Neuronal stem cell (in vitro differentiated cells): ENCODE data around the gene LRRC42.
"Not testable (repeated sequence)": the region's sequence is repeated elsewhere in the genome, so short reads cannot be mapped to it uniquely, and the experiment has no call there.

ENCODE experiments used
- DNase-seq: peaks from one replicate; pipeline ENCODE4 v3.0.0-alpha.2; 2013; ENCODE audit warnings: low spot score
- H2AFZ ChIP-seq: one replicate; pipeline ENCODE4 v1.6.1; 2013; ENCODE audit warnings: mild to moderate bottlenecking, low read length, inconsistent platforms
- H2AK5ac ChIP-seq: 2 replicates; pipeline ENCODE4 v1.6.1; 2013; ENCODE audit warnings: low read depth, mild to moderate bottlenecking, inconsistent platforms, low read length, moderate library complexity, mixed read lengths
- H2BK120ac ChIP-seq: 2 replicates; pipeline ENCODE4 v1.6.1; 2013; ENCODE audit warnings: low read depth, mild to moderate bottlenecking, inconsistent platforms, low read length, moderate library complexity, mixed read lengths
- H2BK12ac ChIP-seq: one replicate; pipeline ENCODE4 v1.6.1; 2013; ENCODE audit warnings: low read length, inconsistent platforms
- H2BK15ac ChIP-seq: 2 replicates; pipeline ENCODE4 v1.6.1; 2013; ENCODE audit warnings: mild to moderate bottlenecking, low read length, inconsistent platforms, mixed read lengths
- H2BK5ac ChIP-seq: one replicate; pipeline ENCODE4 v1.6.1; 2013; ENCODE audit warnings: inconsistent platforms, mild to moderate bottlenecking, low read length, moderate library complexity
- H3K14ac ChIP-seq: one replicate; pipeline ENCODE4 v1.6.1; 2013; ENCODE audit warnings: low read length, inconsistent platforms
- H3K18ac ChIP-seq: 2 replicates; pipeline ENCODE4 v1.6.1; 2013; ENCODE audit warnings: low read length, inconsistent platforms
- H3K23ac ChIP-seq: 2 replicates; pipeline ENCODE4 v1.6.1; 2013; ENCODE audit warnings: low read depth, mild to moderate bottlenecking, mixed read lengths, low read length, inconsistent platforms; ENCODE audit not compliant: poor library complexity
- H3K27ac ChIP-seq: replicated peaks from 3 replicates; pipeline ENCODE4 v1.5.1; 2013; ENCODE audit warnings: low read length, inconsistent platforms
- H3K27me3 ChIP-seq, 3 experiments: 2 replicates each; pipeline ENCODE4 v1.6.1; 2013; ENCODE audit warnings: low read length in 3 of 3, mild to moderate bottlenecking in 2 of 3, inconsistent platforms in 1 of 3, low read depth in 1 of 3, mixed read lengths in 1 of 3, moderate library complexity in 1 of 3; ENCODE audit not compliant: control insufficient read depth in 3 of 3, insufficient read depth in 3 of 3
- H3K36me3 ChIP-seq, 2 donors: replicated peaks in 1 of 2; 2 replicates each; pipeline ENCODE4 v1.6.1; 2013; ENCODE audit warnings: low read length in 2 of 2; ENCODE audit not compliant: control insufficient read depth in 2 of 2, insufficient read depth in 2 of 2
- H3K4ac ChIP-seq: 2 replicates; pipeline ENCODE4 v1.6.1; 2013; ENCODE audit warnings: inconsistent platforms, mild to moderate bottlenecking, low read length, moderate library complexity
- H3K4me1 ChIP-seq, 2 donors: 1 replicate in 1 of 2; 2 replicates in 1 of 2; pipeline ENCODE4 v1.6.1; 2013; ENCODE audit warnings: low read length in 2 of 2, low read depth in 1 of 2; ENCODE audit not compliant: control insufficient read depth in 2 of 2, insufficient read depth in 1 of 2
- H3K4me2 ChIP-seq: one replicate; pipeline ENCODE4 v1.6.1; 2013; ENCODE audit warnings: mild to moderate bottlenecking, low read length, inconsistent platforms; ENCODE audit not compliant: insufficient read depth, poor library complexity, severe bottlenecking
- H3K4me3 ChIP-seq, 2 donors: 2 replicates each; pipeline ENCODE4 v1.5.1; 2013; ENCODE audit warnings: low read length in 2 of 2, mild to moderate bottlenecking in 2 of 2, inconsistent platforms in 1 of 2, moderate library complexity in 1 of 2
- H3K79me1 ChIP-seq: one replicate; pipeline ENCODE4 v1.6.1; 2013; ENCODE audit warnings: low read depth, mild to moderate bottlenecking, inconsistent platforms, low read length, moderate library complexity
- H3K9ac ChIP-seq: one replicate; pipeline ENCODE4 v1.6.1; 2013; ENCODE audit warnings: mild to moderate bottlenecking, low read depth, low read length, inconsistent platforms; ENCODE audit not compliant: poor library complexity
- H3K9me3 ChIP-seq, 2 donors: replicated peaks in 1 of 2; 2 replicates each; pipeline versions ENCODE3 to v1.6.1; 2013; ENCODE audit warnings: low read length in 2 of 2, mild to moderate bottlenecking in 2 of 2, inconsistent platforms in 1 of 2, low read depth in 1 of 2, mixed read lengths in 1 of 2, moderate library complexity in 1 of 2; ENCODE audit not compliant: control insufficient read depth in 2 of 2, insufficient read depth in 1 of 2
- H4K8ac ChIP-seq: one replicate; pipeline ENCODE4 v1.6.1; 2013; ENCODE audit warnings: low read depth, mild to moderate bottlenecking, inconsistent platforms, low read length, moderate library complexity
- H4K91ac ChIP-seq: one replicate; pipeline ENCODE4 v1.6.1; 2013; ENCODE audit warnings: low read length, low read depth, mild to moderate bottlenecking, inconsistent platforms; ENCODE audit not compliant: poor library complexity
- WGBS, 2 donors: extraction: QIAGEN DNeasy Blood & Tissue Kit; methylation state at CpG; one replicate each; pipeline ENCODE4 v1.1.7; 2013; ENCODE audit warnings: missing lambda C conversion rate in 2 of 2, mixed read lengths in 1 of 2; ENCODE audit not compliant: insufficient read length in 2 of 2, insufficient replicate concordance in 1 of 2; ENCODE audit errors: extremely low coverage in 2 of 2; 5-methylcytosine and 5-hydroxymethylcytosine counted together

The LRRC42 gene

DNA sequence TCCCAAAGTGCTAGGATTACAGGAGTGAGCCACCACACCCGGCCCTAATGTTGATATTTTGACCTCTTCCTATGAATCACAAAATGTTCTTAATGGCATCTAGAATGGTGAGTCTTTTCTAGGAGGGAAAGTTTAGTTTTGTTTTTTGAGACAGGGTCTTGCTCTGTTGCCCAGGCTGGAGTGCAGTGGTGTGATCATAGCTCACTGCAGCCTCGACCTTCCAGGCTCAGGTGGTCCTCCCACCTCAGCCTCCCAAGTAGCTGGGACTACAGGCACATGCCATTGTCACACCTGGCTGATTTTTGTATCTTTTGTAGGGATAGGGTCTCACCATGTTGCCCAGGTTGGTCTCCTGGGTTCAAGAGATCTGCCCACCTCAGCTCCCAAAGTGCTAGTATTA, 23.2 kb downstream of the LRRC42 start:
- H3K18ac ChIP-seq, H4K8ac ChIP-seq, H3K4me2 ChIP-seq, H2BK12ac ChIP-seq, H3K4ac ChIP-seq, H3K4me3 ChIP-seq, H2AFZ ChIP-seq, H3K23ac ChIP-seq, H3K27ac ChIP-seq, H3K14ac ChIP-seq, H4K91ac ChIP-seq, H3K9ac ChIP-seq, H3K4me1 ChIP-seq, H3K79me1 ChIP-seq, H2BK120ac ChIP-seq, DNase-seq, H2AK5ac ChIP-seq, H3K27me3 ChIP-seq, H2BK15ac ChIP-seq, H2BK5ac ChIP-seq, H3K9me3 ChIP-seq: not testable (repeated sequence)
- WGBS, 2 donors, result no CpG with 5 or more reads among the region's 2 CpGs
- peaks cover 5 to 71% of the 10 kb centered on the region in 2 donors for H3K36me3 ChIP-seq

DNA sequence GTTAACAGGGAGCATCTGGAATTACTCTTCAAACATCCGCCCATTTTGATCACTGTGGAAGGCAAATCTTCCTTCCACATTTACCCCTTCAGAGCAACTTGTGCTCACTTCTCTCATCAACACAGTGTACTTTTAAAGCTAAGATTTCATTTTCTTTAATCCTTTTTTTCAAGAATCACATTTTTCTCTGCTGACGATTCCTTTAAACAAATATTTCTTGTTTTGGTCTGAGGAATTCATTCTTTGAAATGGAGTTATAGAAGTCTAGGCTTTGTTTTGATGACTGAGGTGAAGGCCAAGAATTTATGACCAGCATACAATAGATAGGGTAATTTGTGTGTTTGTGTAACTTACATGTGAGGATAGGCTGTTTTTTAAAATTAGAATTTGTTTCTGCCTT, 25.6 kb downstream of the LRRC42 start:
- Histone ChIP-seq H2AFZ (no peak overlapping the region), H2BK120ac (no peak overlapping the region), H3K36me3 (peaks cover 5 to 60% of the 10 kb centered on the region in 2 donors), H3K14ac (no peak overlapping the region), H2BK5ac (no peak overlapping the region), H2AK5ac (no peak overlapping the region), H3K4me1 (no peaks in the 10 kb centered on the region), H4K91ac (no peak overlapping the region), H3K23ac (no peak overlapping the region), H3K9ac (no peak overlapping the region), H2BK12ac (no peak overlapping the region), H3K27ac (no peak overlapping the region), H3K9me3 (no peaks in the 10 kb centered on the region), H3K4me2 (no peak overlapping the region), H3K79me1 (no peaks in the 10 kb centered on the region), H3K4ac (no peak overlapping the region), H3K27me3 (no peaks in the 10 kb centered on the region), H3K18ac (no peak overlapping the region), H2BK15ac (no peak overlapping the region), H4K8ac (no peak overlapping the region), H3K4me3 (no peak overlapping the region)
- no peak for DNase-seq
- WGBS, 2 donors, result no CpG with 5 or more reads among the region's 2 CpGs

DNA sequence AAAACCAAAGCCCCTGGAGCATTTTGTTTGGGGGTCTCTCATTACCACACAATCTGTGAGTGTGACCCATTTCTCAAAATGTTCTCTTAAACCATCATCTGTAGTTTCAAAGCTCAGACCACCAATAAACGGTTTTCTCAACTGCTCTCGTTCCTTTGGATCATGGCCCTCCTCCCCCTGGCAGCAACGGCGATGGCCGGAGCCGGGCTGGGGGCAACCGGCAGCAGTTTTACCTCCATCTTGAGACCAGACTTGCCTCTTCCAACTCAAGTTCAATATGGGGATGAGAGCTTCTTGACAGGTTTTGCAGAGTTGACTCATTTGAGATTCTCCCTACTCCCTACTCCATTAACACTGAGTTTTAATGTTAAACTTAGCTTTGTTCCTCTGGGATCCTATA, 29.7 kb downstream of the LRRC42 start:
- no peak overlapping the region for H2BK5ac ChIP-seq
- H2BK15ac ChIP-seq, result no peak overlapping the region
- no peak overlapping the region for H3K23ac ChIP-seq
- H3K36me3 ChIP-seq, result peaks cover 0 to 22% of the 10 kb centered on the region in 2 donors
- H2AFZ ChIP-seq, result no peak overlapping the region
- no peaks in the 10 kb centered on the region for H3K27me3 ChIP-seq
- H2BK12ac ChIP-seq, result no peak overlapping the region
- no peaks in the 10 kb centered on the region for H3K4me1 ChIP-seq
- no peak overlapping the region for H2BK120ac ChIP-seq
- no peak overlapping the region for H3K14ac ChIP-seq
- no peak overlapping the region for H3K18ac ChIP-seq
- H3K4me3 ChIP-seq, result no peak overlapping the region
- no peaks in the 10 kb centered on the region for H3K79me1 ChIP-seq
- H3K4ac ChIP-seq, result no peak overlapping the region
- no peak overlapping the region for H3K27ac ChIP-seq
- H2AK5ac ChIP-seq, result no peak overlapping the region
- H4K8ac ChIP-seq, result no peak overlapping the region
- H3K9me3 ChIP-seq, result no peaks in the 10 kb centered on the region
- no CpG with 5 or more reads among the region's 7 CpGs for WGBS, 2 donors
- H4K91ac ChIP-seq, result no peak overlapping the region
- H3K4me2 ChIP-seq, result no peak overlapping the region
- DNase-seq, result no peak
- H3K9ac ChIP-seq, result no peak overlapping the region

DNA sequence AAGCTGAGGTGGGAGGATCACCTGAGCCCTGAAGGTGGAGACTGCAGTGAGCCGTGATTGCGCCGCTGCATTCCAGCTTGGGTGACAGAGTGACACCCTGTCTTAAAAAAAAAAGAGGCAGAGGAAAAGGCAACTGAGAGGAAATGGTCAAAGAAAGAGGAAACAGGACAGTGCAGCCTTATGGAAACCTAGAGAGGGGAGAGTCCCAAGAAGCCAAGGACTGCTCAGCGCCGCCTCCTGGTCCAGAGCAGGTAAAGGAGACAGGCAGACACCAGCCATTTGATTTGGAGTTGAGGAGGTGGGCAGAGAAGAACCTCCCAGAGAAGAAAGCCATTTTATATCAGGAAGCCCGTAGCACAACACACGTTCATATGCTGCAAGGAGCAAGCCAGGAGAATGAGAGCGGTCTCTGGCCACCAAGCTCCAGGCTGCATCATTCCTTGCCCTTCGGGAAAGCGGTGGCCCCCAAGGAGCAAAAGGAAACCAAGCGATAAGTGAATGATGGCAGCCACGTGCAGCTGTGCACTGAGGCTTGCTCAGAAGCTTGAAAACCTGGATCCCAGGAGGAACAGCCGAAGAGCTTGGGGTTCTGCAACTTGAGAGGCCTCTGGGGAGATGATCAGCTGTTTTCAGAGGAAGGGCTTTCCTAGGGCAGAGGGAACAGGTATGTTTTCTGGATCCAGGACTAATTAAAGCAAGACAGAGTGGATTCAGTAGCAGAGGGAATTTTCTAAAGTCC, 33.7 kb downstream of the LRRC42 start:
- Histone ChIP-seq H3K36me3 (peaks cover 0 to 5% of the 10 kb centered on the region in 2 donors), H3K27ac (no peak overlapping the region), H3K27me3 (no peaks in the 10 kb centered on the region), H3K4me3 (no peak overlapping the region), H3K18ac (no peak overlapping the region), H3K9ac (no peak overlapping the region), H3K9me3 (no peaks in the 10 kb centered on the region), H2AK5ac (no peak overlapping the region), H2BK15ac (no peak overlapping the region), H2BK5ac (no peak overlapping the region), H2AFZ (peak overlapping the region; percentile 30), H4K91ac (no peak overlapping the region), H3K14ac (peak overlapping the region; percentile 10), H3K23ac (no peak overlapping the region), H3K79me1 (no peaks in the 10 kb centered on the region), H2BK120ac (no peak overlapping the region), H2BK12ac (no peak overlapping the region), H3K4me1 (peaks cover 3 to 9% of the 10 kb centered on the region in 2 donors), H3K4me2 (no peak overlapping the region), H3K4ac (no peak overlapping the region), H4K8ac (no peak overlapping the region)
- WGBS, 2 donors, result no CpG with 5 or more reads among the region's 13 CpGs
- DNase-seq, result no peak
